GM21447 (cell line): ENCODE data around the gene ADD1.

Source experiments
- ATAC-seq: cut with Tn5 transposase; IDR thresholded peaks from one replicate; pipeline ENCODE4 v1.9.1; 2021; ENCODE audit not compliant: unreplicated experiment

ADD1 gene

DNA sequence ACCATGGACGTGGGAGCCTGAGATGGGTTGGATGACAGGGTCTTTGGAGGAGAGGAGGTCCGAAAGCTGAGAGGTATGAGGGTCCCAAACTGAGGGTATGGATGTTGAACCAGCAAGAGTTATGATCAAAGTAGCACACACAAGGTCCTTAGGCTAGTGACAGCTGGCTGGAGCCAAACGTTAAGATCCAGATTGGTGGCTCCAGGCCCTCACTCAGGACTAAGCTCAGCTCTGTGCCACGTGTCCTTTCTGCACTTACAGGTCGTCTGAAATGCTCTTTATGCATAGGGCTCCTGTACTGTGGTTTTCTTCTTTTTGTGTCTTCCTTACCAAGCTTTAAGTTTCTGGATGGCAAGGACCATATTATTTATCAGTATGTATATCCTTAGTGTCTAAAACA lies 35.4 kb downstream of the ADD1 start:
- no peak for ATAC-seq

GRCh38 chr4:2881431-2881830 lies 37.8 kb downstream of the ADD1 start:
- no peak for ATAC-seq

- no peak for ATAC-seq
These were observed 38.7 kb downstream of the ADD1 start for GRCh38 chr4:2882341-2882740.

DNA sequence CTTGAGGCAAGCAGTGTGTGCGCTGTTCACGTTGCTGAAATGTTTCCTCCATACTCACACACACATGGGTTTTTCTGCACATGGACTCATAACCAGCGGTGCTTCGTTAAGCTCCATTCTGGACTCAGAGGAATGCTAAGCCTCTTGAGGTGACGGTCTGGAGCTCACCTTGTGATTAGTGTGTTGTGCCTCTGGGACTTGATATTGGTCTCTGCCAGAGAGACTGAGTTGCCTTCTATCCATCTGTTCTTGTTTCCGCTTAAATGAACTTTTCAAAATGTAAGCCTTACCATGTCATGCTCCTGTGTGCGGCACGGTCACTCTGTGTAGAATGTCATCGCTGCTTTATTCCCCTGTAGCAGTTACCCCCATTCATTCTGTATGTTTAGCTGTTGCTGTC lies 42.5 kb downstream of the ADD1 start:
- no peak for ATAC-seq

- ATAC-seq, result no peak
These were observed 43.0 kb downstream of the ADD1 start for GRCh38 chr4:2886622-2887021.

- ATAC-seq, result no peak
These were observed 43.7 kb downstream of the ADD1 start for GRCh38 chr4:2887343-2887742.

DNA sequence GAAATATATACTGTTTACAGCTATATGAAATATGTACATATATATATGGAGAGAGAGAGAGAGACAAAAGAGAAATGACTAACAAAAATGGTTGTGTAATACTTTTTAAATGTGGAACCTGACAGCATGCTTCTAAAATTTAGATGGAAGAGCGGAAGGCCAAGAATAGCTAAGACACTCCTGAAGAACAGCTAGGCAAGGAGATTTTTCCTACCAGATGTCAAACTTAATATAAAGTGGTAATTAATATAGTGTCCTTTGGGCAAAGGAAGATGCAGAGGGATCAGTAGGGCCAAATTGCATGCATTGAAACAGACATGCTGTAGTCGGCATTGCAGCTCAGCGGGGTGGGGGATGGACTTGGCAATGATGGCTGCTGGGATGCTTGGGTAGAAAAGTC lies 45.2 kb downstream of the ADD1 start:
- ATAC-seq, result no peak

DNA sequence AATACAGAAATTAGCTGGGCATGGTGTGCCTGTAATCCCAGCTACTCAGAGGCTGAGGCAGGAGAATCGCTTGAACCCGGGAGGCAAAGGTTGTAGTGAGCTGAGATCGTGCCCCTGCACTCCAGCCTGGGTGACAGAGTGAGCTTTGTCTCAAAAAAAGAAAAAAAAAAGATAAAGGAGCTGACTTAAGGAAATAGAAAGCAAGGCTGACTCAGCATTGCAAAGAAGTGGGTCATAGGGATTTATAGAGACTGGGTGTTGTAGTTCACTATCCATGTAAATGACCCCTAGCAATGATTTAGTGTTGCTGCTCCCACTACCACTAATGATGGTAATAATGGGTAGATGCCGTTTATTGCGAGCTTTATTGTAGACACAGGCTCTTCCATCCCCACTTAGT lies 47.6 kb downstream of the ADD1 start:
- ATAC-seq, result no peak

DNA sequence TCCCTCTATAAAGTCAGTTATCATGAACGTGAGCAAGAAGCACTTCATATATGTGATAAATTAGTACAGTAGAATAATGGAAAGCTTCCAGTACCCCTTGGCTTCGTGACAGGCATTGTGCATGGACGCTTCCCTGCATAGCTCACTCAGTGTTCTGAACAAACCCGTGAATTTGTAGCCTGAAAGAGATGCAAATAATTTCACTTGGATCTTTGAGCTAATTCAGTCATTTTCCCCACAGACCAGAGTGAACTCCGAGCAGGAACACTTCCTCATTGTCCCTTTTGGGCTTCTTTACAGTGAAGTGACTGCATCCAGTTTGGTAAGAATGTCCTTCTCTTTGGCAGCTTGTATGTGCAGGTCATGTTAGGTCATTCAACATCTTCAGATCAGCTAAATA lies 50.1 kb downstream of the ADD1 start:
- no peak for ATAC-seq

DNA sequence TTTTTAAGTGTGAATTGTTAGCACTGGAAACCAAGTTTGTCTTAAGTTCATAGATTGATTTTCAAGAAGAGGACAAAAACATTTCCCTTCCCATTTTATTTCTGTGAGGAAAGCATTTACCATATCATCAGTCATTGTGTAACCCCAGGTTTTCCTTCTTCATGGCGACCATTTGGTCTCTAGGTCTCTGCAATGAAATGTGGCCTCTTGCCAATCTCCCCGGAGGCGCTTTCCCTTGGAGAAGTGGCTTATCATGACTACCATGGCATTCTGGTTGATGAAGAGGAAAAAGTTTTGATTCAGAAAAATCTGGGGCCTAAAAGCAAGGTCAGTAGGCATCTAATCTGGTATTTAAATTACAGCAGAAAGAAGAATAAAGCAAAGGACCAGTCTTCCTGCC lies 54.4 kb downstream of the ADD1 start:
- ATAC-seq, result no peak

DNA sequence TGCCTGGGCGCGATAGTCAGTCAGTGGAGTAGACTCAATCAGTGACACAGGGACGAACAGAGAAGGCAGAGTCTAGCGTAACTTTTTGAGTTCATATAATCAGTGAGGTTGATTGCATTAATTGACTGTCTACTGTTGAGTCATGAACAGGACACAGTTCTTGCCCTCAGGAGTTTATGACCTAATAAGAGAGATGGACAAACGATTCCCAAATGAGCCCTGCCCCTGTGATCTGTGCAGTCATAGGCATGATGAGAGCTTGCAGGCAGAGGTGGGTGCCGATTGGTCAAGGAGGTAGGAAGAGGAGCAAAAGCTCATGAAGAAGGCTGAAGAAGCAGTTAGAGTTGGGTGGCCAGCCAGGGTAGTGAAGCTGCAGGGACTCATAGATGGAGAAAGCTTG lies 57.1 kb downstream of the ADD1 start:
- ATAC-seq, result no peak

DNA sequence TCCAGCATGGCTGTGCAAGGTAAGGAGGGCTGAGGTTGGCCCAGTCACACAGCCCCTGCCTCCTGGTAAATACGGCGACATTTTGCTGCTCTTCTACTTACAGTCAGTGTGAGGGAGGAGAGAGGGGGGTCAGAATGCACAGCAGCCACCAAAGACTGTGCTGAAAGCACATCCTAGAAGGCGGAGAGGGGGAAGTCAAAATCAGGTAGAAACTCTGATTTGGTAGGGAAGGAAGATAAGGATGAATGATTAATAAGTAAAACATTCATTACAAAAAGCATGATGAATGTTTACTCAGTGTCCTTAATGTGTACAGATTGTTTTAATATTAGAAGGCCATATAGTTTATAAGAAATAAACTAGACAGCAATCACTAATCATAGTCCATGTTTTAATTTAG lies 57.5 kb downstream of the ADD1 start:
- no peak for ATAC-seq

GRCh38 chr4:2902126-2902525 lies 58.5 kb downstream of the ADD1 start:
- no peak for ATAC-seq

DNA sequence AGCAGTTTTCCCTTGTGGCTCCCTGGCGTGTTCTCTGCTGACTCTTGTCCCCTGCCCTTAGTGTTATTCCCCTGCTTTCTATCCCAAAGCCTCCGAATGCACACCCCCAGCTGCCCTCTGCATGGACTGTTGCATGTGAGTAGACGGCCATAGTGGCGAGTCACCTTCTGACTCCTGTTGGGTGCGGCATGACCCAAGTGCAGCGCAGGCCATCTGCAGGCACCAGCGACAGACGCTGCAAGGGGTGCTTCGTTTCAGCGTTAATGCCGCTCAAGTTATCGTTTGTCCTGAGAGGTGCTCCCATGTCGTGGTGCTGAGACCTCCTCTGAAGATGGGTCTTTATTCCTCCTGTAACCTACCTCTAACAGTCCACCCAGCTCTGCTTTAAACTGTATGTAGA lies 61.9 kb downstream of the ADD1 start:
- ATAC-seq, result no peak

- no peak for ATAC-seq
These were observed 62.6 kb downstream of the ADD1 start for GRCh38 chr4:2906218-2906617.

DNA sequence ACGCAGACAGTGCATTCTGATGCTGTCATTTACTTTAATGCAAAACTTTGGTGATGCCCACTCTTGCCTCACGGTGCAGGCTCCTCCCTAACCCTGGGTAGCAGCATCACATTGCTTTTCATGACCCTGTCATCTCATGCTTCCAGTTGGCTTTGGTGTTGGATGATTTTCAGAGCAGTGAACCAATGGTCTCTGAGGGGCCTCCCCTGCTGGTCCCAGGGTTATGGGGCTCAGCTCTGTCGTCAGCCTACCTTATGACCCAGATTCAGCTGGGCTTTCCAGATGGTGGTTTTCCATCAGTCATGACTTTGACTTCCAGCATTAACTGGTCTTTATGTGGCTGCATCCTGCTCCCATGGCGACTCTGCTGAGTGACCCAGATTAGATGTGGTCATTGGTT lies 63.6 kb downstream of the ADD1 start:
- ATAC-seq, result no peak

DNA sequence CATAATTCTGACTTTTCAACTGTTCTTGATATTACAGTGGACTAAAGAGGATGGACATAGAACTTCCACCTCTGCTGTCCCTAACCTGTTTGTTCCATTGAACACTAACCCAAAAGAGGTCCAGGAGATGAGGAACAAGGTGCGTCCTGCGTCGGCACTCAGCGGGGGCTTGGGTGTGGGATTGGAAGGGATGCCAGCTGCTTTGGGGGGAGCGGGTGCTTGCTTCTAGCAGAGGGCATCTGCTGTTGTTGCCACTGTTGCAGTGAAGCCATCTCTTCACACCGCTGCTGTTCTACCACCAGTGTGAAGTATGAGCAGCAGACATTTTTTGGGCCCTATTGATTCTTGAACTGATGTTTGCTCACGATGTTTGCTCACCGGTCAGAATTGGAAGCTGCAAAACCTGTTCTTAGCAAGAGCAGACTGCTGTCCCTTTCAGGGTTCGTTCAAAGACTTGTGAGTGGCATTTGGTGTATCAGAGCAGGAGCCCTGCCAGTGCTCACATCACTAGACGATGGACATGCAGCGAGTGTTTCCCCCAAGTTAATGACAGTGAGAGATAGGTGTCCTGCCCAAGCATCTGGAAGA lies 64.2 kb downstream of the ADD1 start:
- no peak for ATAC-seq

DNA sequence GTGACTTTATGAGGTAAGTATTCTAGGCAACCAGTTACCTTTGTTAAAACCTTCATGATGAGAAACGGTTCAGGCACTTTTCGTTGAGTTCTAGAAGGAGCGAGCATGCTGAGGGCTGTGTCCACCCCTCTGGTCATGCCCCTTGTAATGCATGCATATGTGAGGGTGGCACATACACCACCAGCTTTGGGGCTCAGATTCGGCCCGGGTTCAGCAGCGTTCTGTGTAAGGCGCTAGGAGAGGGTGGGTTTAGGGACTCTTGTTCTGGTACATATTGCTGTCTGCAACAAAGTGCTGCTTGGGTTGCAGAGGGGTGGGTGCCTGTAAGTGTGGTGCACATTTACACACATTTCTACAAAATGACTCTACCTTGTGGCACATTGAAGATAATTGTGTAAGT lies 65.0 kb downstream of the ADD1 start:
- no peak for ATAC-seq

- ATAC-seq, result no peak
These were observed 65.9 kb downstream of the ADD1 start for GRCh38 chr4:2909583-2909982.

GRCh38 chr4:2910409-2910808 lies 66.8 kb downstream of the ADD1 start:
- no peak for ATAC-seq

DNA sequence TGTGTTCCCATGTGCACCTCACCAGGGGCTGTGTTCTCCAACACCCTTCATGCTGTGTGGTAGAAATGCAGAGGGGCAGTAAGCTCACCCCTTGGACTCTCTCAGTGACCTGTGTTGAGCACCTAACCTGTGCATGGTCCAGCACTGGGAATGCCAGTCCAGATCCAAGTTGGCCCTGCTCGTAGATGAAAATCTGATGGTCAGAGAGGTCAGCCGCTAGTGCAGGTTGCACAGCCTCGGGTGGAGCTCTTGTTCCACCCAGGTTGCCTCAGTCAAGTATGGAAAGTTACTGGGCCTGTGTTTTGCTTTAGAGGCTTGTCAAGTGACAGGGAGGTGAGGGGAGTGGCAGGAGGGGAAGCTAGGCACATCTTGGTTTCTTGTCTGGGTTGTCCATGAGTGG lies 68.2 kb downstream of the ADD1 start:
- no peak for ATAC-seq

DNA sequence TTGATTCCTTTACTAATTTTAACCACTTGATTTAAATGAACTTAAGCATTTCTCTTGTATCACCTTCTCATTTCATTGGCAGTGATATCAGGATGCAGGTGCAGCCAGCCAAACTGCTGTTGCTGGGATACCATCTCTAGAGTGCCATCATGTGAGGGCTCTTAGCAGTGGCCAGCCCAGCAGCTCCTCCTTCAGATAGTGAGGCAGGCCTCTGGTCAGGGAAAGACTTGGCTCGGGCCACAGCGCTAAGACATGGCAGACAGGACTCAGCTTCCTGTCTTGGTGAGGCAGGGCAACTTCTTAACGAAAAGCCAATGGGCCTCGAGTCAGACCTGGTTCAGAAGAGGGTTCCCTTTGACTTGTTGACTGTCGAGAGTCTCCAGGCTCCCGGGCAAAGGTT lies 69.5 kb downstream of the ADD1 start:
- ATAC-seq, result no peak

DNA sequence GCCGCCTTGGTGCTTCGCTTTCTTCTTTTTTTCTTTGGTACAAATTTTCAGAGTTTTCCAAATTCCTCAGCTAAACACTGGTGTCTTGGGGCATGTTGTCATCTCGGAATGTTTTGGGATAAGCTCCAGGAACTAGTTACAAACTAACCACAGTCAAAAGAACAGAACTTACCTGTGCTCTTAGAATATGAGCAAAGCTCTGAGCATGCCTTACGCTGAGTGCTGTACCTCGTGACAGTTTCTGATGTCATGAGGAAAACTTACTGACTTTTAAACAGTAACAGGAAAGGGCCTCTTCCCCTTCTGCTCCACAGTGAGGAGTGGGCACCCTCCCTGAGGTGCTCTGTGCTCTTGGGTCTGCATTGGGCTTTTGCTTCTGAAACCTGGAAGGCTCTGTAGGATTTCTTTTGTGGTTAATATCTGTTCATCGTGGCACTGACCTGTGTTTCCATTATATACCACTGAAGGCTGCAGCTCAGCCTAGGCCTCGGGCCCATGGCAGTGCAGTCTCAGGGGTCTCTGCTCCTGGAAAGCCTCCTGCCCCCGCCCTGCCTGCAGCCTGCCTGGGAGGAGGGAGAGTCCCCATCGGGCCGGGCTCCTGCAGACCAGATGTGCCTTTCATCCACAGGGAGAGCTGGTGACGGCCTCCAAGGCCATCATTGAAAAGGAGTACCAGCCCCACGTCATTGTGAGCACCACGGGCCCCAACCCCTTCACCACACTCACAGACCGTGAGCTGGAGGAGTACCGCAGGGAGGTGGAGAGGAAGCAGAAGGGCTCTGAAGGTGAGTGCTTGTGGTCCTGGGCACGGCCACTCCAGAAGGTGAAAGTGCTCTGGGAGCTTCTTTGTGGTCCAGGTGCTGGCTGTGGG lies 70.8 kb downstream of the ADD1 start:
- ATAC-seq, result peak; percentile 57
